Stimulated activated CD4-positive, alpha-beta T cell treated with anti-CD3 and anti-CD28 coated beads, TNF-alpha, amount 100 ng/mL, for 1 hour (primary cell): ENCODE data around the gene TOGARAM2.

Experiments used
- DNase-seq, 3 donors: peaks; one replicate each; pipeline ENCODE4 v3.0.0-alpha.2; 2020; ENCODE audit warnings: low read depth in 3 of 3, low spot score in 1 of 3

Gene TOGARAM2

GRCh38 chr2:29017716-29018435 lies 36.8 kb downstream of the TOGARAM2 start:
- no peak for DNase-seq

GRCh38 chr2:29021886-29022285 lies 40.8 kb downstream of the TOGARAM2 start:
- DNase-seq = no peak

- no peak for DNase-seq
These were observed 41.6 kb downstream of the TOGARAM2 start for GRCh38 chr2:29022679-29023078.

- DNase-seq = no peak
These were observed 42.1 kb downstream of the TOGARAM2 start for GRCh38 chr2:29023188-29023587.

- no peak for DNase-seq
These were observed 43.9 kb downstream of the TOGARAM2 start for GRCh38 chr2:29024882-29025430.

GRCh38 chr2:29025711-29026110 lies 44.6 kb downstream of the TOGARAM2 start:
- DNase-seq = no peak

- DNase-seq = no peak
These were observed 49.9 kb downstream of the TOGARAM2 start for GRCh38 chr2:29031046-29031445.

- DNase-seq = no peak
These were observed 51.1 kb downstream of the TOGARAM2 start for GRCh38 chr2:29032189-29032588.

- DNase-seq = no peak
These were observed 52.1 kb downstream of the TOGARAM2 start for GRCh38 chr2:29033172-29033571.

- DNase-seq = no peak
These were observed 52.6 kb downstream of the TOGARAM2 start for GRCh38 chr2:29033656-29034055.

- no peak for DNase-seq
These were observed 54.1 kb downstream of the TOGARAM2 start for GRCh38 chr2:29035016-29035745.

GRCh38 chr2:29039718-29040480 lies 58.8 kb downstream of the TOGARAM2 start:
- no peak for DNase-seq

GRCh38 chr2:29040552-29040951 lies 59.5 kb downstream of the TOGARAM2 start:
- DNase-seq = no peak

- DNase-seq = no peak
These were observed 60.1 kb downstream of the TOGARAM2 start for GRCh38 chr2:29041161-29041660.

GRCh38 chr2:29042561-29043075 lies 61.5 kb downstream of the TOGARAM2 start:
- DNase-seq = no peak

GRCh38 chr2:29044459-29044858 lies 63.4 kb downstream of the TOGARAM2 start:
- no peak for DNase-seq

GRCh38 chr2:29046321-29046720 lies 65.2 kb downstream of the TOGARAM2 start:
- DNase-seq = no peak

GRCh38 chr2:29047083-29047845 lies 66.2 kb downstream of the TOGARAM2 start:
- no peak for DNase-seq

- no peak for DNase-seq
These were observed 69.5 kb downstream of the TOGARAM2 start for GRCh38 chr2:29050591-29050990.

- DNase-seq = no peak
These were observed 70.6 kb downstream of the TOGARAM2 start for GRCh38 chr2:29051730-29052129.
